ENCODE results near the gene ANKS4B. TPM values are rescaled to one million over a fixed set of nuclear protein-coding genes. Genes with fewer than 3 reads are reported as not detected.

ANKS4B gene
- total and polyA plus RNA-seq, 4 donors, result 5.7 to 13.6 (median 8.7) TPM

DNA sequence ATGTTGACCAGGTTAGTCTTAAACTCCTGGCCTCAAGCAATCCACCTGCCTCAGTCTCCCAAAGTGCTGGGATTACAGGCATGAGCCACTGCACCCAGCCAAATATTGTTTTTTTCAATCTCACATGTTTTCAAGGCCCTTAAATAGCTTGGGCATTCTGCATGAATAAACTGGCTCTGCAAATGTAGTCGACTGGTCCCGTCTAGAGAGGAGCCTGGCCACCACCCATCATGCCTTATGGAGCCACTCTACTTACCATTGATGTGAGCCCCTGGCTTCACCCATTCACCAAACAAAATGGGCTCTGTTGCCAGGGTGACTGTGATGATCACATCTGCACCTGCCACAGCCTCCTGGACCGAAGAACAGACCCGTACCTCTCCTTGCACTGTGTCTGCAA is 33.8 kb downstream of the ANKS4B start:
- Histone ChIP-seq H3K4me3 (ENCODE audit: low read depth in 1 of 3, low read length in 3 of 3) (no peak overlapping the region), H3K9me3 (ENCODE audit: control insufficient read depth in 4 of 4, low read length in 3 of 4) (no peaks in the 10 kb centered on the region), H3K4me1 (ENCODE audit: control insufficient read depth in 4 of 4, insufficient read depth in 4 of 4, low read length in 3 of 4) (peaks cover 9 to 28% (median 16%) of the 10 kb centered on the region in 4 donors), H3K36me3 (ENCODE audit: control insufficient read depth in 4 of 4, insufficient read depth in 3 of 4, low read depth in 1 of 4, low read length in 3 of 4) (no peaks in the 10 kb centered on the region), H3K9ac (ENCODE audit: low read depth in 1 of 2, low read length in 2 of 2) (no peak overlapping the region), H3K27ac (ENCODE audit: low read depth in 1 of 2, low read length in 2 of 2) (no peak overlapping the region), H3K27me3 (ENCODE audit: control insufficient read depth in 4 of 4, insufficient read depth in 4 of 4, low read length in 3 of 4) (no peaks in the 10 kb centered on the region)
- TF ChIP-seq, protein P1, sequence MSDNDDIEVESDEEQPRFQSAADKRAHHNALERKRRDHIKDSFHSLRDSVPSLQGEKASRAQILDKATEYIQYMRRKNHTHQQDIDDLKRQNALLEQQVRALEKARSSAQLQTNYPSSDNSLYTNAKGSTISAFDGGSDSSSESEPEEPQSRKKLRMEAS (IDR thresholded peaks at IDR 0.05), result no peak
- TF ChIP-seq YY1 (IDR thresholded peaks at IDR 0.05) (no peak), JUND (IDR thresholded peaks at IDR 0.05) (no peak), GABPA (IDR thresholded peaks at IDR 0.05 in 1 of 2, conservative IDR thresholded peaks at IDR 0.05 in 1 of 2) (no peak), SP1 (IDR thresholded peaks at IDR 0.05) (no peak), TAF1 (conservative IDR thresholded peaks at IDR 0.05) (no peak), NR2F2 (IDR thresholded peaks at IDR 0.05) (no peak), RXRA (IDR thresholded peaks at IDR 0.05) (no peak)
- TF ChIP-seq, protein P2, sequence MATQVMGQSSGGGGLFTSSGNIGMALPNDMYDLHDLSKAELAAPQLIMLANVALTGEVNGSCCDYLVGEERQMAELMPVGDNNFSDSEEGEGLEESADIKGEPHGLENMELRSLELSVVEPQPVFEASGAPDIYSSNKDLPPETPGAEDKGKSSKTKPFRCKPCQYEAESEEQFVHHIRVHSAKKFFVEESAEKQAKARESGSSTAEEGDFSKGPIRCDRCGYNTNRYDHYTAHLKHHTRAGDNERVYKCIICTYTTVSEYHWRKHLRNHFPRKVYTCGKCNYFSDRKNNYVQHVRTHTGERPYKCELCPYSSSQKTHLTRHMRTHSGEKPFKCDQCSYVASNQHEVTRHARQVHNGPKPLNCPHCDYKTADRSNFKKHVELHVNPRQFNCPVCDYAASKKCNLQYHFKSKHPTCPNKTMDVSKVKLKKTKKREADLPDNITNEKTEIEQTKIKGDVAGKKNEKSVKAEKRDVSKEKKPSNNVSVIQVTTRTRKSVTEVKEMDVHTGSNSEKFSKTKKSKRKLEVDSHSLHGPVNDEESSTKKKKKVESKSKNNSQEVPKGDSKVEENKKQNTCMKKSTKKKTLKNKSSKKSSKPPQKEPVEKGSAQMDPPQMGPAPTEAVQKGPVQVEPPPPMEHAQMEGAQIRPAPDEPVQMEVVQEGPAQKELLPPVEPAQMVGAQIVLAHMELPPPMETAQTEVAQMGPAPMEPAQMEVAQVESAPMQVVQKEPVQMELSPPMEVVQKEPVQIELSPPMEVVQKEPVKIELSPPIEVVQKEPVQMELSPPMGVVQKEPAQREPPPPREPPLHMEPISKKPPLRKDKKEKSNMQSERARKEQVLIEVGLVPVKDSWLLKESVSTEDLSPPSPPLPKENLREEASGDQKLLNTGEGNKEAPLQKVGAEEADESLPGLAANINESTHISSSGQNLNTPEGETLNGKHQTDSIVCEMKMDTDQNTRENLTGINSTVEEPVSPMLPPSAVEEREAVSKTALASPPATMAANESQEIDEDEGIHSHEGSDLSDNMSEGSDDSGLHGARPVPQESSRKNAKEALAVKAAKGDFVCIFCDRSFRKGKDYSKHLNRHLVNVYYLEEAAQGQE (IDR thresholded peaks at IDR 0.05), result no peak
- no peak for DNase-seq (ENCODE audit: low spot score)
- 94% methylated on average over 4 of the region's 4 CpGs for WGBS

DNA sequence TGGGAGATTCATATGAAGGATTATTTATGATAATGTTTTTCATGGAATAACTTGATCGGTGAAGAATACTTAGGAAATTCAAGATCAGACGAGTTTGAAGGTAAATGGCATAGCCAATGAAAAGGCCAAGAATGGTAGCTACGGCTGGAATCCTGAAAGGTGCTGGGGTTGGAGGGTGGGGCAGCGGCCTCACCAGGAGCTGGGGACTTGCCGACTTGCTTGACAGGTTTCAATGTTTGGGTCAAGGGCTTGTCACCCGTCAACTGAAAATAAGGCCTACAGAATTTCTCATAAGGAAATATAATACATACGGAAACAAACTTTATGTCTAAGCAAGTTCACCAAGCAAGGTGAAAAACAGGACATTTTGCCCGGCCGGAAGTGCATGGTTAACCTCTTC is 34.7 kb downstream of the ANKS4B start:
- TF ChIP-seq CTCF (IDR thresholded peaks at IDR 0.05; ENCODE audit: low read depth, low read length, missing input control) (no peak), RAD21 (IDR thresholded peaks at IDR 0.05) (no peak), EGR1 (IDR thresholded peaks at IDR 0.05; ENCODE audit: low read depth in 2 of 2) (no peak), NR2F2 (IDR thresholded peaks at IDR 0.05) (no peak), FOXA1 (IDR thresholded peaks at IDR 0.05) (no peak), HNF4A (conservative IDR thresholded peaks at IDR 0.05) (no peak), ATF3 (IDR thresholded peaks at IDR 0.05) (no peak), YY1 (IDR thresholded peaks at IDR 0.05) (no peak), RXRA (IDR thresholded peaks at IDR 0.05) (no peak), GABPA (IDR thresholded peaks at IDR 0.05 in 1 of 2, conservative IDR thresholded peaks at IDR 0.05 in 1 of 2) (no peak), HNF4G (IDR thresholded peaks at IDR 0.05) (no peak), JUND (IDR thresholded peaks at IDR 0.05) (no peak), FOXA2 (IDR thresholded peaks at IDR 0.05) (no peak)
- DNase-seq (ENCODE audit: low spot score), result no peak
- Histone ChIP-seq H3K9me3 (ENCODE audit: control insufficient read depth in 4 of 4, low read length in 3 of 4) (no peaks in the 10 kb centered on the region), H3K4me1 (ENCODE audit: control insufficient read depth in 4 of 4, insufficient read depth in 4 of 4, low read length in 3 of 4) (peaks cover 9 to 24% (median 16%) of the 10 kb centered on the region in 4 donors), H3K27ac (ENCODE audit: low read depth in 1 of 2, low read length in 2 of 2) (no peak overlapping the region), H3K27me3 (ENCODE audit: control insufficient read depth in 4 of 4, insufficient read depth in 4 of 4, low read length in 3 of 4) (no peaks in the 10 kb centered on the region), H3K36me3 (ENCODE audit: control insufficient read depth in 4 of 4, insufficient read depth in 3 of 4, low read depth in 1 of 4, low read length in 3 of 4) (no peaks in the 10 kb centered on the region), H3K4me3 (ENCODE audit: low read depth in 1 of 3, low read length in 3 of 3) (no peak overlapping the region), H3K9ac (ENCODE audit: low read depth in 1 of 2, low read length in 2 of 2) (no peak overlapping the region)
- 93% methylated on average over 9 of the region's 9 CpGs for WGBS
